DOHH2 (cell line): ENCODE data around the gene GTF2A1.
A peak's percentile ranks its signal among the peaks of the same experiment; 100 is the strongest.

Experiments
- H3F3A ChIP-seq: fragments of 200-600 bp; sonication (generic), shearing (Covaris generic); 2 replicates; pipeline ENCODE4 v1.6.0; 2016; ENCODE audit warnings: antibody characterized with exemption, mild to moderate bottlenecking; ENCODE audit not compliant: control insufficient read depth, insufficient read depth
- H3K27ac ChIP-seq: fragments of 200-600 bp; sonication (generic); 2 replicates; pipeline ENCODE4 v1.5.1; 2014; ENCODE audit warnings: low read depth, mild to moderate bottlenecking, low read length, moderate library complexity
- H3K27me3 ChIP-seq: fragments of 200-600 bp; sonication (generic); 2 replicates; pipeline ENCODE4 v1.6.1; 2014; ENCODE audit warnings: mild to moderate bottlenecking, low read length, mixed read lengths; ENCODE audit not compliant: control insufficient read depth
- H3K36me3 ChIP-seq: fragments of 200-600 bp; sonication (generic); 2 replicates; pipeline ENCODE4 v1.6.1; 2014; ENCODE audit warnings: mild to moderate bottlenecking, low read length, moderate library complexity, mixed read lengths; ENCODE audit not compliant: control insufficient read depth
- H3K4me1 ChIP-seq: fragments of 200-600 bp; sonication (generic); 2 replicates; pipeline ENCODE4 v1.6.1; 2014; ENCODE audit warnings: mild to moderate bottlenecking, low read length, mixed read lengths; ENCODE audit not compliant: control insufficient read depth
- H3K4me2 ChIP-seq: fragments of 200-600 bp; sonication (generic); 2 replicates; pipeline ENCODE4 v1.6.0; 2014; ENCODE audit warnings: mild to moderate bottlenecking, low read length, moderate library complexity
- H3K4me3 ChIP-seq: fragments of 200-600 bp; sonication (generic); 2 replicates; pipeline ENCODE4 v1.5.1; 2014; ENCODE audit warnings: mild to moderate bottlenecking, low read length, mixed read lengths
- H3K79me2 ChIP-seq: fragments of 200-600 bp; sonication (generic); 2 replicates; pipeline ENCODE4 v1.6.1; 2014; ENCODE audit warnings: mild to moderate bottlenecking, low read length, mixed read lengths; ENCODE audit not compliant: control insufficient read depth
- H3K9me2 ChIP-seq: fragments of 200-600 bp; sonication (generic); replicated peaks from 2 replicates; pipeline ENCODE4 v1.6.1; 2014; ENCODE audit warnings: mild to moderate bottlenecking, low read length, mixed read lengths; ENCODE audit not compliant: control insufficient read depth
- H3K9me3 ChIP-seq: fragments of 200-600 bp; sonication (generic); 2 replicates; pipeline ENCODE4 v1.6.1; 2014; ENCODE audit warnings: antibody characterized with exemption, low read length, mixed read lengths; ENCODE audit not compliant: control insufficient read depth, insufficient read depth
- H4K20me1 ChIP-seq: fragments of 200-600 bp; sonication (generic); 2 replicates; pipeline ENCODE4 v1.6.0; 2014; ENCODE audit warnings: low read depth, mild to moderate bottlenecking, antibody characterized with exemption, low read length, moderate library complexity; ENCODE audit not compliant: control insufficient read depth, insufficient read depth
- CTCF ChIP-seq: fragments of 200-600 bp; sonication (generic); IDR thresholded peaks from one replicate; pipeline ENCODE4 v1.5.1; 2014; ENCODE audit warnings: antibody characterized with exemption, mild to moderate bottlenecking, low read depth, low read length; ENCODE audit not compliant: poor library complexity, severe bottlenecking
- EZH2phosphoT487 ChIP-seq: fragments of 200-600 bp; sonication (generic); IDR thresholded peaks from 2 replicates; pipeline ENCODE4 v1.6.1; 2017; ENCODE audit warnings: borderline replicate concordance, mild to moderate bottlenecking, antibody characterized with exemption, low read length, moderate library complexity, mixed read lengths

GTF2A1 gene

DNA sequence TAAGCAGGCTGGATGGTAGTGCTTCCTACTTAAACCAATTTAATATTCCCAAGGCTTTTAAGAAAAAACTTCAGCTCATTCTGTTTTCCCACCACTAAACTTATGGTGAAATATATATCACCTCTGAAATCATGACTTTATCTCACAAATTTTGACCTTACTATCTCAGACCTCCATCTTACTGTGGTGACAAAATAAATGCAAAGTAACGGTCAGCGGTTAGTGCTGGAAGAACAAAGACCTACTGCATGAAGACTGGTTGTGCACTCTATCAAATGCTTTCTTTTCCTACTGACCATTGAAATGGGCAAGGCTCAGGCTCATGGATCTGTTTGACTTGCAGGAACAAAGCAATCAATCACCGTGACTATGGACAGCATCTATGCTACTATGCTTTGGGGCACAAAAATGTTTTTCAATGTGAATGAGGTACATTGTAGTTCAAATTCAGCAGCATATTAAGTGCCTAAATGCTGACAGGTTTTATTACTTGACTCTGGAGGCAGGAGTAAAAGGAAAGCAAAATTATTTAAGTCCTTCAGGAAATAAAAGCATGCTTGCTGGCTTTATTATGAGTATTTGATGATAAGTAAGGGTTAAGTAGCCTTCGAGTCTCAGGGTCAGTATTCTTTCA lies 43.1 kb upstream of the GTF2A1 start:
- Histone ChIP-seq H3F3A (no peaks in the 10 kb centered on the region), H3K9me2 (no peaks in the 10 kb centered on the region), H3K4me2 (no peak overlapping the region), H3K27me3 (peaks cover 24% of the 10 kb centered on the region), H3K4me3 (no peak overlapping the region), H3K79me2 (no peaks in the 10 kb centered on the region), H3K4me1 (peaks cover 3% of the 10 kb centered on the region; the same call in 1 of the 2 replicates), H4K20me1 (no peaks in the 10 kb centered on the region), H3K9me3 (no peaks in the 10 kb centered on the region), H3K27ac (no peak overlapping the region), H3K36me3 (no peaks in the 10 kb centered on the region)
- TF ChIP-seq CTCF (no peak), EZH2phosphoT487 (no peak)

DNA sequence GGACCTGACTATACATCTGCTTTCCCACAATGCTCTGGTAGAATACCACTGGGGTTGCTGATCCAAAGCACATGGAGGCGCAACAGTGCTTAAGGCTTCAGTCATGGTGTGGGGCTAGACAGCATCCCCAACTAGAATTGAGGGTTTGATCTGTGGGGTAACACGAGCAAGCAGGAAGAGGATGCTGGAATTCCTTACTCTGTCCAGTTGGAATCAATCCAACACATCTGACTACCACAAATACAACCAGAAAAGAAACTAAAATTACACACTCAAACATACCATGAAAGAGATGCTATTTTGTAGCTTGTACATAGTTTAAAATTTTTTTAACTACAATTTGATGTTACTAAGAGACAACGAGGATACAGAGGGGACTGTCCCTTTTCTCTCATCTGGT lies 40.4 kb upstream of the GTF2A1 start:
- Histone ChIP-seq H3K4me1 (peaks cover 11% of the 10 kb centered on the region), H3K27me3 (peaks cover 7% of the 10 kb centered on the region), H3K9me2 (no peaks in the 10 kb centered on the region), H3K79me2 (no peaks in the 10 kb centered on the region), H3K27ac (no peak overlapping the region), H3K4me3 (no peak overlapping the region), H3K9me3 (no peaks in the 10 kb centered on the region), H3K4me2 (no peak overlapping the region), H3K36me3 (no peaks in the 10 kb centered on the region), H3F3A (no peaks in the 10 kb centered on the region), H4K20me1 (no peaks in the 10 kb centered on the region)
- no peak for TF ChIP-seq EZH2phosphoT487

- Histone ChIP-seq H3K79me2 (no peaks in the 10 kb centered on the region), H3K9me3 (no peaks in the 10 kb centered on the region), H4K20me1 (no peaks in the 10 kb centered on the region), H3K9me2 (no peaks in the 10 kb centered on the region), H3K4me3 (no peak overlapping the region), H3K4me2 (no peak overlapping the region), H3K27me3 (peaks cover 3% of the 10 kb centered on the region), H3K27ac (no peak overlapping the region), H3K36me3 (no peaks in the 10 kb centered on the region), H3F3A (no peaks in the 10 kb centered on the region), H3K4me1 (peaks cover 9% of the 10 kb centered on the region)
- no peak for TF ChIP-seq CTCF
- no peak for TF ChIP-seq EZH2phosphoT487
Observed at GRCh38 chr14:81260732-81261131, 40.0 kb upstream of the GTF2A1 start.

- Histone ChIP-seq H3K4me3 (no peak overlapping the region; the same call in 1 of the 2 replicates), H4K20me1 (no peaks in the 10 kb centered on the region), H3K4me2 (peak overlapping the region; percentile 19), H3F3A (no peaks in the 10 kb centered on the region), H3K27ac (no peak overlapping the region), H3K79me2 (no peaks in the 10 kb centered on the region), H3K4me1 (peaks cover 9% of the 10 kb centered on the region), H3K9me2 (no peaks in the 10 kb centered on the region), H3K36me3 (no peaks in the 10 kb centered on the region), H3K27me3 (peaks cover 2% of the 10 kb centered on the region; the same call in 1 of the 2 replicates), H3K9me3 (no peaks in the 10 kb centered on the region)
- TF ChIP-seq CTCF (no peak), EZH2phosphoT487 (no peak)
Observed at GRCh38 chr14:81256289-81256960, 35.7 kb upstream of the GTF2A1 start.
